Smooth muscle cell of the brain vasculature (primary cell): ENCODE measurements around the gene PTGIS.
"Not testable (repeated sequence)": the region's sequence is repeated elsewhere in the genome, so short reads cannot be mapped to it uniquely, and the experiment has no call there.

Experiments
- DNase-seq: peaks from one replicate; pipeline ENCODE4 v3.0.0-alpha.2; 2012; ENCODE audit warnings: low read depth, low spot score

The PTGIS gene

GRCh38 chr20:49567421-49568277 is at the start of gene PTGIS:
Gene PTGIS, minus strand, starts transcription at chr20:49568137. Its CDS starts 21 bp downstream, at chr20:49568116.
- no peak for DNase-seq

- DNase-seq, result not testable (repeated sequence)
Measured at GRCh38 chr20:49617394-49617793, 49.5 kb upstream of the PTGIS start.

- DNase-seq, result no peak
Measured at GRCh38 chr20:49616154-49617007, 48.4 kb upstream of the PTGIS start.

- DNase-seq, result no peak
Measured at GRCh38 chr20:49615401-49616153, 47.6 kb upstream of the PTGIS start.

GRCh38 chr20:49615051-49615400 is 47.1 kb upstream of the PTGIS start:
- not testable (repeated sequence) for DNase-seq

- no peak for DNase-seq
Measured at GRCh38 chr20:49614338-49615050, 46.6 kb upstream of the PTGIS start.

DNA sequence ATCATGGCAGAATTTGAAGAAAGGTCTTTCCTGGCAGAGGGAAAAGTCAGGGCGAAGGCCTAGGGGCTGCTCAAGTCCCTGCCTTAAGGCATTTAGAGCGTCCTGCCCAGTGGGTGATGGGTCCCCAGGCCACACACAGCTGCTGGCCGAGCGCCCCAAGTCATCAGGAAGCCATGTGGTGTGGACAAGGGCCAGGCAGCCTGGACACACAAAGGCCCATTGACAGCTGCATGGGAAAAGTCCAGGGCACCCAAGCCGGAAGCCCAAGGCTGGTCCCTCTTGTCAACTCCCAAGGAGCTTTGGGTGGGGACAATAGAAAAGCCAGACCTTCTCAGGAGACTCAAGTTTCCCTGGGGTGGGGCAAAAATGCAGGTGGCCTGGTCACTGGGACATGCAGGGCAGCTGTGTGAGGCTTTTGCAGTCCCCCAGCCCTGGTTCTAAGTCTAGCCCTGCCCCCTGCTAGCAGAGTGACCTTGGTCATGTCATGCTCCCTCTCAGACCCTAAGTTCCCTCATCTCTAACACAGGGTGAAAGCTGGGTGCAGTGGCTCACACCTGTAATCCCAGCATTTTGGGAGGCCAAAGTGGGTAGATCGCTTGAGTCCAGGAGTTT is 44.3 kb upstream of the PTGIS start:
- no peak for DNase-seq

DNA sequence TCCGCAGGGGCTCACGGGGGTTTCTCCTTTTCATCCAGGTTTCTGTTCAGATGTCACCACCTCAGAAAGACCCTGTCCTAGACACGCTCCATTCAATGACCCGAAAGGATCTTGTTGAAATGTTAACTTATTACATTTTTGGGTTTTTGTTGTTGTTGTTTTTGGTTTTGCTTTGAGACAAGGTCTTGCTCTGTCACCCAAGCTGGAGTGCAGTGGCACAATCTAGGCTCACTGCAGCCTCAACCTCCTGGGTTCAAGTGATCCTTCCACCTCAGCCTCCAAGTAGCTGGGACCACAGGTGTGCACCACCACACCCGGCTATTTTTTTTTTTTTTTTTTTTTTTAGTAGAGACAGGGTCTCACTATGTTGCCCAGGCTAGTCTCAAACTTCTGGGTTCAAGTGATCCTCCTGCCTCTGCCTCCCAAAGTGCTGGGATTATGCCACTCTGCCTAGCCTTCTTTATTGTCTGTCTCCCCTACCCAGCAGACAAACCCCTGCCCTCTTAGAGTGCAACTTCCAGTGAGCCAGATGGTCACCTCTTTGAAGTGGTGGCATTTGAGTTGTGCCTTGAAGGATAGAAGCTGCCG is 43.7 kb upstream of the PTGIS start:
- not testable (repeated sequence) for DNase-seq

GRCh38 chr20:49610691-49611538 is 43.0 kb upstream of the PTGIS start:
- no peak for DNase-seq

- no peak for DNase-seq
Measured at GRCh38 chr20:49608752-49609670, 41.1 kb upstream of the PTGIS start.

- no peak for DNase-seq
Measured at GRCh38 chr20:49607568-49607967, 39.6 kb upstream of the PTGIS start.

- DNase-seq, result no peak
Measured at GRCh38 chr20:49603209-49603627, 35.3 kb upstream of the PTGIS start.

GRCh38 chr20:49602345-49603208 is 34.6 kb upstream of the PTGIS start:
- DNase-seq, result no peak

- DNase-seq, result no peak
Measured at GRCh38 chr20:49601153-49601924, 33.4 kb upstream of the PTGIS start.

DNA sequence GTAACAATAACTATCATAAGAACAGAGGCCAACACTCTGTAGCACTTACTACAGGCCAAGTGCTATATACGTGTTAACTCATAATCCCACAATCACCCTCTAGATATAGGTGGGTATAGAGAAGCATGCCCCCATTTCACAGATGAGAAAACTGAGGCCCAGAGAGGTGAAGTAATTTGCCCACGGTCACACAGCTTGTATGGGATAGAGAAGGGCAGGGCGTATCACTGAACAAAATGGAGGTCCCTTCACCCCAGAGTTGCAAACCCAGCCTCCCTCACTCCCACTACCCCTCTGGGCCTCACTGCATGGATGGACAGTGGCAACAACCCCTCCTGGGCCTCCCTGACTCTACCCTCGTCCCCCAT is 31.8 kb upstream of the PTGIS start:
- DNase-seq, result no peak

GRCh38 chr20:49597825-49598395 is 30.0 kb upstream of the PTGIS start:
- no peak for DNase-seq
